Spleen (tissue), 11 donors: ENCODE results near the gene MAML1. TPM values are rescaled to one million over a fixed set of nuclear protein-coding genes. Genes with fewer than 3 reads are reported as not detected.

Experiments used
- DNase-seq: peaks from one replicate; pipeline ENCODE4 v3.0.0-alpha.2; 2020
- H3K27ac ChIP-seq, 8 donors: fragments of 200-600 bp; sonication (generic) in 7 of 8; 1 replicate in 4 of 8; 2 replicates in 4 of 8; pipeline versions ENCODE4 v1.5.0 to v1.8.0; 2016 to 2021; ENCODE audit warnings: inconsistent platforms in 4 of 8, mild to moderate bottlenecking in 4 of 8, moderate library complexity in 1 of 8
- H3K27me3 ChIP-seq, 7 donors: fragments of 200-600 bp; sonication (generic) in 6 of 7; replicated peaks in 1 of 7; 1 replicate in 4 of 7; 2 replicates in 3 of 7; pipeline versions ENCODE4 v1.5.0 to v1.8.0; 2016 to 2021; ENCODE audit warnings: inconsistent platforms in 3 of 7, mild to moderate bottlenecking in 1 of 7
- H3K36me3 ChIP-seq, 6 donors: fragments of 200-600 bp; sonication (generic) in 5 of 6; 1 replicate in 4 of 6; 2 replicates in 2 of 6; pipeline versions ENCODE4 v1.5.0 to v1.8.0; 2016 to 2021; ENCODE audit warnings: inconsistent platforms in 2 of 6
- H3K4me1 ChIP-seq, 6 donors: fragments of 200-600 bp; sonication (generic) in 5 of 6; 1 replicate in 3 of 6; 2 replicates in 3 of 6; pipeline versions ENCODE4 v1.5.0 to v1.8.0; 2016 to 2021; ENCODE audit warnings: inconsistent platforms in 3 of 6
- H3K4me3 ChIP-seq, 8 donors: fragments of 200-600 bp; sonication (generic) in 7 of 8; 1 replicate in 4 of 8; 2 replicates in 4 of 8; pipeline versions ENCODE4 v1.5.0 to v1.8.0; 2016 to 2021; ENCODE audit warnings: inconsistent platforms in 4 of 8, mild to moderate bottlenecking in 4 of 8, moderate library complexity in 2 of 8
- H3K9me3 ChIP-seq, 8 donors: fragments of 200-600 bp; sonication (generic) in 7 of 8; 1 replicate in 4 of 8; 2 replicates in 4 of 8; pipeline versions ENCODE4 v1.5.0 to v1.8.0; 2016 to 2021; ENCODE audit warnings: inconsistent platforms in 4 of 8
- CTCF ChIP-seq, 11 experiments: fragments of 200-600 bp in 7 of 11; fragments of 450-650 bp in 4 of 11; sonication (generic) in 4 of 11; IDR thresholded peaks in 8 of 11; conservative IDR thresholded peaks in 3 of 11; 1 replicate in 7 of 11; 2 replicates in 4 of 11; pipeline versions ENCODE4 v1.4.0 to v1.8.0; 2016 to 2021; ENCODE audit warnings: antibody characterized with exemption in 11 of 11, inconsistent platforms in 4 of 11, mild to moderate bottlenecking in 1 of 11
- POLR2A ChIP-seq, 3 donors: fragments of 450-650 bp; IDR thresholded peaks; one replicate each; pipeline ENCODE4 v1.5.1; 2017; ENCODE audit warnings: antibody characterized with exemption in 3 of 3, mild to moderate bottlenecking in 1 of 3
- POLR2AphosphoS5 ChIP-seq, 3 donors: sonication (generic); formaldehyde crosslinking; IDR thresholded peaks; one replicate each; pipeline ENCODE4 v1.5.1; 2017; ENCODE audit warnings: antibody characterized with exemption in 3 of 3
- WGBS, 5 donors: extraction: QIAGEN DNeasy Blood & Tissue Kit in 3 of 5; methylation state at CpG; one replicate each; pipeline versions ENCODE4 v1.1.5 to v1.1.7; 2013 to 2018; 5-methylcytosine and 5-hydroxymethylcytosine counted together
- intact Hi-C: fragments of 100-400 bp; cut with DNase I; formaldehyde crosslinking; loops from one replicate; pipeline ENCODE4 v1.15.0; 2023; ENCODE audit warnings: low total_unique reads
- polyA plus RNA-seq, 3 donors: library from polyadenylated mRNA; stranded (reverse); fragments of 200-250 nt; gene quantifications; one replicate each; pipeline ENCODE4 v1.2.1, GENCODE V29; 2013
- total RNA-seq, 7 donors: library from RNA; depleted of rRNA in 3 of 7; stranded (reverse); fragments of >200 nt in 3 of 7; fragmentation: NEBNext Ultra II Directional in 4 of 7; extraction: Animal tissue kit (Norgen Biotek cat#: 25700) in 4 of 7; gene quantifications; one replicate each; pipeline versions ENCODE4 v1.1.0 to v1.2.1, GENCODE V29; 2016 to 2021
- donor health status: healthy with polysubstance abuse.
- donor health status: DM: no; HTN: no; CAD: no; lungs with moderate emphysema.
- donor health status: DM: no; HTN: no; CAD: no.
- donor health status: Bipolar disorder and iron deficiency.
- donor health status: healthy.
- donor health status: DM: no; HTN: no; CAD: no.
- donor health status: DM: yes; HTN: yes; CAD: no.

The MAML1 gene
- total and polyA plus RNA-seq, 10 donors, result 4.7 to 42.8 (median 33.7) TPM

GRCh38 chr5:179747811-179748210 lies 15.2 kb downstream of the MAML1 start:
- peak overlapping the region in 1 of 8 donors; percentile 40 for H3K27ac ChIP-seq
- TF ChIP-seq CTCF (IDR thresholded peaks at IDR 0.05 in 8 of 11, conservative IDR thresholded peaks at IDR 0.05 in 3 of 11), result no peak
- TF ChIP-seq POLR2AphosphoS5 (IDR thresholded peaks at IDR 0.05), result no peak
- no peak for TF ChIP-seq POLR2A (IDR thresholded peaks at IDR 0.05)
- H3K9me3 ChIP-seq, result no peaks in the 10 kb centered on the region
- H3K4me1 ChIP-seq, result peaks cover 0 to 73% (median 25%) of the 10 kb centered on the region in 6 donors
- H3K36me3 ChIP-seq, result peaks cover 0 to 39% (median 2%) of the 10 kb centered on the region in 6 donors
- no peak overlapping the region for H3K4me3 ChIP-seq
- intact Hi-C loops, result no loop called here
- no peak for DNase-seq
- WGBS, 5 donors, result 69 to 83% (median 79%) methylated on average over 3 of the region's 3 CpGs
- no peaks in the 10 kb centered on the region for H3K27me3 ChIP-seq

GRCh38 chr5:179749857-179750508 lies 17.4 kb downstream of the MAML1 start:
- TF ChIP-seq POLR2A (IDR thresholded peaks at IDR 0.05) (no peak), POLR2AphosphoS5 (IDR thresholded peaks at IDR 0.05) (peak in 1 of 3 donors; percentile 3)
- intact Hi-C loops, result no loop called here
- no peak overlapping the region for H3K27ac ChIP-seq
- 85 to 96% (median 90%) methylated on average over 7 to 8 of the region's 8 CpGs for WGBS, 5 donors
- DNase-seq, result no peak
- H3K4me1 ChIP-seq, result peaks cover 0 to 79% (median 37%) of the 10 kb centered on the region in 6 donors
- no peak overlapping the region for H3K4me3 ChIP-seq
- no peaks in the 10 kb centered on the region for H3K9me3 ChIP-seq
- peaks cover 0 to 30% (median 2%) of the 10 kb centered on the region in 6 donors for H3K36me3 ChIP-seq
- H3K27me3 ChIP-seq, result no peaks in the 10 kb centered on the region

GRCh38 chr5:179753971-179754370 lies 21.3 kb downstream of the MAML1 start:
- intact Hi-C loops, result no loop called here
- Histone ChIP-seq H3K27ac (peak overlapping the region in 1 of 8 donors; percentile 5), H3K27me3 (no peaks in the 10 kb centered on the region), H3K4me3 (no peak overlapping the region), H3K36me3 (peaks cover 0 to 27% (median 2%) of the 10 kb centered on the region in 6 donors), H3K4me1 (peaks cover 0 to 83% (median 44%) of the 10 kb centered on the region in 6 donors), H3K9me3 (no peaks in the 10 kb centered on the region)
- WGBS, 5 donors, result 73 to 92% (median 88%) methylated on average over 5 of the region's 5 CpGs
- no peak for DNase-seq
- TF ChIP-seq CTCF (IDR thresholded peaks at IDR 0.05 in 8 of 11, conservative IDR thresholded peaks at IDR 0.05 in 3 of 11) (no peak), POLR2AphosphoS5 (IDR thresholded peaks at IDR 0.05) (no peak), POLR2A (IDR thresholded peaks at IDR 0.05) (no peak)

- no peak for DNase-seq
- Histone ChIP-seq H3K36me3 (peaks cover 0 to 17% (median 0%) of the 10 kb centered on the region in 6 donors), H3K4me1 (peaks cover 0 to 83% (median 50%) of the 10 kb centered on the region in 6 donors), H3K9me3 (no peaks in the 10 kb centered on the region), H3K4me3 (no peak overlapping the region), H3K27me3 (no peaks in the 10 kb centered on the region), H3K27ac (peak overlapping the region in 1 of 8 donors; percentile 10)
- TF ChIP-seq CTCF (IDR thresholded peaks at IDR 0.05 in 8 of 11, conservative IDR thresholded peaks at IDR 0.05 in 3 of 11) (no peak), POLR2AphosphoS5 (IDR thresholded peaks at IDR 0.05) (no peak), POLR2A (IDR thresholded peaks at IDR 0.05) (no peak)
- 35 to 60% (median 45%) methylated on average over 2 of the region's 2 CpGs for WGBS, 5 donors
- intact Hi-C loops, result no loop called here
Observed at GRCh38 chr5:179755022-179755421, 22.4 kb downstream of the MAML1 start.
